ENCODE measurements around the gene RFX8. TPM values are rescaled to one million over a fixed set of nuclear protein-coding genes. Genes with fewer than 3 reads are reported as not detected.

RFX8 gene
- total and polyA plus RNA-seq, 2 of the 8 experiments (the other 6 are each of a cell fraction or from before 2014, with no cell fraction given), result 0.60 to 0.97 TPM

DNA sequence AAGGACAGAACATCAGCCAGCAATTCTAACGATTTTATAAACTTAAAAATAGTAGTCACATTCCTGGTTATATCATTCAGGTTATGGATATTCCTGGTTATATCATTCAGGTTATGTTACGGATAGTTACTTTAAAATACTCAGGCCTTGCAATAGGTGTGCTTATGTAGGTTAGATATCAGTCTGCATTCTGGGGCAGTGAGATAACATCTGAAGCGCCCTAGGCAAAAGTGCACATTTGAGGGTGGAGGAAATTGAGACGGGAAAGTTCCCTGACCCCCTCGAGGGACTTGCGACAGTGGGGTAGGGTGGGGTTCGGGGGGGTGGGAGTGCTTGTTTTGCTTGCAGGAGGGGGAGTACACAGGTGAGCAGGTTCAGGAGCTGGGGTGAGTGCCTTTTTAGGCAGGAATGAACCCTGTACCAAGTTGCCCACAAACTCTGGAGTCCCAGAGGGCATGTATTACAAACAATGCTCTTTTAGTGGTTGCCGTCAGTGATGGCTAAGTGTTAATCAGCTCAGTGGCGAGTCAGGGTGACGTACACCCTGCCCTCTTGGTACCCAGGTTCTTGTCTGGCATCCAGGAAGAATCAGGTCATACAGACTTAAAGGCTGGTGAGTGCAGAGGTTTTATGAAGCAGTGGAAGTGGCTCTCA lies 119.4 kb downstream of the RFX8 start (continued):
- no peak for TF ChIP-seq TAF7 (optimal IDR thresholded peaks at IDR 0.05; ENCODE audit: borderline replicate concordance, low read depth, low read length)

Data from H1 (cell line).